ENCODE measurements around the gene CNOT4. TPM values are rescaled to one million over a fixed set of nuclear protein-coding genes. Genes with fewer than 3 reads are reported as not detected.

The CNOT4 gene
- total and polyA plus RNA-seq, 2 of the 8 experiments (the other 6 are each of a cell fraction or from before 2014, with no cell fraction given): 10.9 to 25.8 TPM

DNA sequence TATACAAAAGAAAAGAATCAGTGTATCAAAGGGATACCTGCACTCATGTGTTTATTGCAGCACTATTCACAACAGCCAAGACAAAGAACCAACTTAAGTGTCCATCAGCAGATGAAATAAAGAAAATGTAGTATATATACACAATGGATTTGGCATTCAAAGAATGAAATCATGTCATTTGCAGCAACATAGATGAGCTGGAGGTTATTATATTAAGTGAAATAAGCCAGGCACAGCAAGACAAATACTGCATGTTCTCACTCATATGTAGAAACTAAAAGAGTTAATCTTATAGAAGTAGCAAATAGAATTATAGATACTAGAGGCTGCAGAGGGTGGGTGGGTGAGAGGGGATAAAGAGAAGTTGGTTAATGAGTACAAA lies 28.3 kb downstream of the CNOT4 start:
- Histone ChIP-seq H2AK5ac (ENCODE audit: low read depth, low read length) (no peak overlapping the region), H4K20me1 (replicated peaks in 1 of 2; ENCODE audit: control insufficient read depth in 1 of 2, insufficient read depth in 2 of 2, low read length in 2 of 2) (peaks cover 0 to 1% of the 10 kb centered on the region in 2 experiments), H3K36me3 (ENCODE audit: control insufficient read depth in 2 of 4, insufficient read depth in 4 of 4, low read length in 3 of 4) (no peaks in the 10 kb centered on the region), H3K23ac (ENCODE audit: insufficient read length) (no peak overlapping the region), H4K5ac (ENCODE audit: insufficient read length, low read depth, low read length) (no peak overlapping the region), H3K4me1 (replicated peaks in 1 of 4; ENCODE audit: control insufficient read depth in 3 of 4, insufficient read depth in 4 of 4, low read length in 3 of 4) (no peaks in the 10 kb centered on the region), H2BK12ac (ENCODE audit: low read depth, low read length) (no peak overlapping the region), H2AFZ (ENCODE audit: low read length) (no peak overlapping the region), H3K9me3 (ENCODE audit: insufficient read depth in 2 of 2, low read depth in 1 of 2, low read length in 1 of 2) (no peaks in the 10 kb centered on the region), H4K91ac (replicated peaks; ENCODE audit: insufficient read length, low read length) (no peak overlapping the region), H3K79me2 (ENCODE audit: control insufficient read depth in 1 of 2, insufficient read depth in 2 of 2, low read length in 2 of 2) (peaks cover 0 to 68% of the 10 kb centered on the region in 2 experiments; a peak in 2 of 4 replicates), H3K27ac (ENCODE audit: low read depth, low read length) (no peak overlapping the region), H2BK5ac (ENCODE audit: low read depth, low read length) (no peak overlapping the region), H3K9ac (replicated peaks in 1 of 4; ENCODE audit: extremely low read depth in 1 of 4, low read depth in 3 of 4, low read length in 3 of 4) (no peak overlapping the region), H4K8ac (ENCODE audit: extremely low read depth, insufficient read depth, low read length) (no peak overlapping the region), H2BK120ac (replicated peaks; ENCODE audit: low read depth, low read length) (no peak overlapping the region), H3K18ac (ENCODE audit: extremely low read depth, low read length) (no peak overlapping the region), H3K27me3 (replicated peaks in 1 of 4; ENCODE audit: control insufficient read depth in 3 of 4, extremely low read depth in 1 of 4, insufficient read depth in 3 of 4, low read length in 3 of 4) (no peaks in the 10 kb centered on the region), H3K56ac (replicated peaks; ENCODE audit: insufficient read length, low read depth, low read length) (no peak overlapping the region), H3K14ac (ENCODE audit: insufficient read length) (no peak overlapping the region), H3K4ac (replicated peaks; ENCODE audit: insufficient read length, low read depth, low read length) (no peak overlapping the region), H3K4me2 (ENCODE audit: insufficient read depth in 1 of 2, low read depth in 2 of 2, low read length in 2 of 2) (no peak overlapping the region), H3K4me3 (ENCODE audit: extremely low read depth in 1 of 4, insufficient read depth in 2 of 4, low read depth in 3 of 4, low read length in 4 of 4) (no peak overlapping the region), H3K23me2 (ENCODE audit: low read depth, low read length) (no peaks in the 10 kb centered on the region), H2BK20ac (ENCODE audit: low read length) (no peak overlapping the region), H3K79me1 (ENCODE audit: low read depth, low read length) (no peaks in the 10 kb centered on the region; the same call in 1 of the 2 replicates), H2BK15ac (ENCODE audit: low read length) (no peak overlapping the region)
- ChIA-PET CTCF (ENCODE audit: partially characterized antibody) (interaction anchor here (1.5 kb wide), 1 partner anchor 29 kb away, joined by 3 read pairs; no protein-coding TSS in a partner anchor), POLR2A (ENCODE audit: partially characterized antibody) (no interaction called here)
- TF ChIP-seq RFX5 (IDR thresholded peaks at IDR 0.05; ENCODE audit: borderline replicate concordance, low read depth, low read length): no peak
- no peak for TF ChIP-seq GTF2F1 (IDR thresholded peaks at IDR 0.05; ENCODE audit: borderline replicate concordance, low read depth, low read length)
- TF ChIP-seq HDAC6 (IDR thresholded peaks at IDR 0.05; ENCODE audit: low read depth, low read length): no peak
- TF ChIP-seq BCL11A (IDR thresholded peaks at IDR 0.05; ENCODE audit: low read depth in 2 of 2, low read length in 2 of 2): no peak
- no peak for TF ChIP-seq CHD2 (IDR thresholded peaks at IDR 0.05; ENCODE audit: low read length)
- DNase-seq (ENCODE audit: low read depth in 1 of 2, low spot score in 2 of 2) (no peak), FAIRE-seq (no peak)
